ENCODE results near the gene MPRIP.
"Not testable (repeated sequence)": the region's sequence is repeated elsewhere in the genome, so short reads cannot be mapped to it uniquely, and the experiment has no call there.

Gene MPRIP

DNA sequence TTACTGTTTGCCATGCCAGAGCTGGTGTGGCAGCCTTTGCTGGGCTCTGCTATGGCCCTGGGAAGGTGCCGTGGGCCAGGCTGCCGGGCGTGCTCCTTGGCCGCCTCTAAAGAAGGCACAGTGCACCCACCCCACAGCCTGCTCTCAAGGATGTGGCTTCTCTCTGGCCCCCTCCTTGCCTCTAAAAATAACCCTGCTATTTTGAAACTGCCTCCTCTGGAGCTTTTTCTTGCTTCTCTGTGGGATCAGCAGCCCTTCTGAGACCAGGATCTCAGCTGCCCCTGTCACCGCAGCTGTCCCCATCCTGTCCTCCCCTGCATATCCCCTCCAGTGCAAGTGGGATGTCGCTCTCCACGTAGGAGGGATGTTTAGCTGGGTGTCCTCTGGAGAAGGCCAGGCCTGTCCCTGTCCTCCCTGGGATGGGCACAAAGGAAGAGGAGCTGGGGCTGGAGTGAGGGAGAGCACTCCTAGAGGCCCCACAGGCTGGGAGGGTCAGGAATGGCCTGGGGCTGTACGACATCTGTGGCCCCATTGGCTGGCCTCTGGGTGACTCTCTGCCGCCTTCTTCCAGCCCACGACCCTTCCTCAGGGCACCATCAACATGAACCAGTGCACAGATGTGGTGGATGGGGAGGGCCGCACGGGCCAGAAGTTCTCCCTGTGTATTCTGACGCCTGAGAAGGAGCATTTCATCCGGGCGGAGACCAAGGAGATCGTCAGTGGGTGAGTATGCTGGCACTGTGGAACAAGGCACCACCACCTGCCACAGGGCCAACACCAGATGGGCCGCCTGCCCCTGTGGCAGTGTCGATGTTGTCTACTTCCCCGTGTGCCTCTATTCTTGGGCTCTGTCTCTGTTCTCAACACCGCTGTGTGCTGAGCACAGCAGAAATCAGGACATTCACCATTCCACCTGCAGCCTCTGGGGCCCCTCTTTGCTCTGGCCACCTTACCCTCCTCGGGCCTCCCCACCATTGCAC is 84.2 kb downstream of the MPRIP start:
- no peak for DNase-seq (ENCODE audit: insufficient read length, low spot score)
- no peak for FAIRE-seq
- no peak for TF ChIP-seq POLR2A (IDR thresholded peaks at IDR 0.05; ENCODE audit: low read depth, low read length)

DNA sequence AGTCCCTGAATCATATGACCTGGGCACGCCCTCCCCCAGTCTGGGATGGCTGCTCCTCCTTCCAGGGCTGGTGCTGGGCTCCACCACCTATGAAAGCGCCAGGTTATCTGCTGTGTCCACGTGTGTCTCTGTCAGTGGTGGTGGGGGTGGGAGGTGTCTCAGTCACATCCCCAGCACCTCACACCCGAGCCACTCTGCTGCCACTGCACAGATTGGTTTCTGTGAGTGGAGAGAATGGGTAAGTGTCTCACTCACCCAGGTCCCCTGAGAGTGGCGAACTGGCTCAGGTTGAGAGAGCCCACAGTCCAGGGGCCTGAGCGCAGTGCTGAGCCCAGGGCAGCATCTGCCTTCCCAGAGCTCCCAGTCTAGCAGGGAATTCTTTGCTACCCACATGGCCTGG is 84.9 kb downstream of the MPRIP start:
- TF ChIP-seq POLR2A (IDR thresholded peaks at IDR 0.05; ENCODE audit: low read depth, low read length): no peak
- FAIRE-seq (no peak), DNase-seq (ENCODE audit: insufficient read length, low spot score) (no peak)

DNA sequence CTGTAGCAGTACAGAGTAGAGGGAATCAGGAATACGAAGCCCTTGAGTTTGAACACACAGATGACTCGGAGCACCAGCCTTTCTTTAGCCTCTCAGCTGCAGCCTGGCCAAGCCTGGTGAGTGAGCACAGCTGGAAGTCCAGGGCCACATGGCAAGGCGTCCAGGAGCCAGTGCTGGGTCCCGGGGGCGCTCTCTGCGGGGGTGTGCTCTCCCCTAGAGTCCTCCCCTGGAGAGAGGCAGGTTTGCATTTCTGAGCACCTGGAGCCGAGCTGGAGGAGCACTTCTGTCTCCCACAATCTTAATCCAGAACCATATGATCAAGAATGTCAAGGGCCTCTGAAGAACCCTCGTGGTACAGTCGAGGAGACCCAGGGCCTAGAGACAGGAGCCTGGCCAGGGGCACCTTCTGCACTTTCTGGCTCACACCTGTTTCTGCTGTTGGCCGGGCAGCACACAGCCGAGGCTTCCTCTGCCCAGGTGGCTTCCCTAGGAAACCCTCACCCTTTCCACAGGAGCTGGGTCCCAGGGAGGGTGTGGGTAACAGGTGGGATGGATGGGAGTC is 85.6 kb downstream of the MPRIP start:
- FAIRE-seq: no peak
- no peak for DNase-seq (ENCODE audit: insufficient read length, low spot score)
- TF ChIP-seq POLR2A (IDR thresholded peaks at IDR 0.05; ENCODE audit: low read depth, low read length): no peak

DNA sequence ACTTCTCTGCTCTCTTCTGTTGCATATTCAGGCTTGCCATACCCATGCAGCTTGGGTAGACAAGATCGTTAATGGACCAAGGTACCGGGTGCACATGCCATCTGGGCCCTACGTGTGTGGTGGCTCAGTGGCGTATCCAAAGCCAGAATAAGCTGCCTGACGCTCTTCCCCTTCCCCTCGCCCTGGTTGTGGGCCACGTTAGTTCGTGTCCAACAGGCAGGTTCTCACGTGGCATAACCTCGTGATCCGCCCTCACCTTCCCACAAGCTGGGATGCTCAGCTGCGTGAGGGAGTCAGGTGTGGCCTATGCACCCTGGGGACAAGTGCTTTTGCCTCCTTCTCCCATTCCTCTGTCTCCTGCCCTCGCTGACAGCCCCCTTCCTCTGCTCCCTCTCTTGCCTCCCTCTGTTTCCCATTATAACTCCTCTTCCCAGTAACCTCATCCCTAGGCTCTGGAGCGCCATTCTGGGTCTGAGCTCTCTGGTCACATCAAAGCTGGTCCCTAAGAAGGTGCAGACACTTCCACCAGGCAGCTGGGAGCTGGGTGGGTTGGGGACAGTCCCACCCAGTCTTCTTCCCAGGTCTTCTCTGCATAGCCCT is 86.3 kb downstream of the MPRIP start:
- no peak for DNase-seq (ENCODE audit: insufficient read length, low spot score)
- no peak for TF ChIP-seq POLR2A (IDR thresholded peaks at IDR 0.05; ENCODE audit: low read depth, low read length)
- no peak for FAIRE-seq

DNA sequence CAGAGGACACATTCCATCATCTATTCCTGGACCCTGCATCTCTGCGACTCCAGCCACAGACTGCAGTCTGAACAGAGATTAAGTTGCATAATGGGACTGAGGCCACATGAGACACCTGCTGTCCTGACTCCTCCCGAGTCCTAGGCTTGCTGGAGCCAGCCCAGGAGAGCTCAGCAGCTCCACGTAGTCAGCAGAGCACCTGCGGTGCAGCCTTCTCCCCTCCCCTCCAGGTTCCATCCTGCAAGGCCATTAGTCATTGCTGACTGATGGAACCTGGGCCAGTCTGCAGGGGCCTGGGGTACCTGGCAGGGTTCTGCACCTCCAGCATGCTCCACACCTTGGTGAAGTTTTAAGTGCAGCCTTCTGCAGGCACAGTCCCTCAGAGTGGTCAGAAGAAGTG is 87.2 kb downstream of the MPRIP start:
- TF ChIP-seq POLR2A (IDR thresholded peaks at IDR 0.05; ENCODE audit: low read depth, low read length): no peak
- FAIRE-seq (no peak), DNase-seq (ENCODE audit: insufficient read length, low spot score) (no peak)

DNA sequence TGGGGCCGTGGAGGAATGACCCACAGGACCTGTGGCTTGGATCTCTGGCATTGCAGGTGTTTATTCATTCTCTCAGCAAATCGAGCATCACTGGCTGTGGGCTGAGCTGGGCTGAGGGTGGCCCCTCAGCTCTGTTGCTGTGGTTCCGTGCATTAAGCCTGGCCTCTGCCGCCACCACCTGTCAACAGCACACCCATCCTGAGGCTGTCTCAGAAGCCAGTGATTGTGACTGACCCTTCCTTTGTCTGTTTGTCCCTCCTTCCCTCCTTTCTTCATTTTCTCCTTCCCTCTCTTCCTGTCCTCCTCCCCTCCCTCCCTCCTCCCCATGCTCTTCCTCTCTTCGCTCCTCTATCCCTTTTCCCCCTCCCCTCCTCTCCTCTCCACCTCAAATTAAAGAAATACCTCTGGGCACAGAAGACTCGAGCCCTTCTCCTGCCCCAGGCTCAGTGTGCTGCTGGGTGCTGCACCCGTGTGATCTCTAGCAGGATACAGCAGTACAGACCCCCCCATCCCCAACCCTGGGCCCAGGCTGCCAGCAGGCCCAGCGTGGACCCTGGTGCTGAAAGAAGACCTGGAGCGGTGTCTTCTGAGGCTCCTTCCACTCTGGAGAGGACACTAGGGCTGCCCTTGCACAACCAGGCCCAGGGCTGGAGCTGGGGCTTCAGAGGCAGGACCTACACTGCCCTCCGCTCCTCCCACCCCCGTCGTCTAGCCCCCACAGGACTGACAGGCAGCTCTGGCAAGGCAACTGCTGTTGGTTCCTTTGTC is 88.0 kb downstream of the MPRIP start:
- no peak for FAIRE-seq
- TF ChIP-seq POLR2A (IDR thresholded peaks at IDR 0.05; ENCODE audit: low read depth, low read length): no peak
- DNase-seq (ENCODE audit: insufficient read length, low spot score): no peak

DNA sequence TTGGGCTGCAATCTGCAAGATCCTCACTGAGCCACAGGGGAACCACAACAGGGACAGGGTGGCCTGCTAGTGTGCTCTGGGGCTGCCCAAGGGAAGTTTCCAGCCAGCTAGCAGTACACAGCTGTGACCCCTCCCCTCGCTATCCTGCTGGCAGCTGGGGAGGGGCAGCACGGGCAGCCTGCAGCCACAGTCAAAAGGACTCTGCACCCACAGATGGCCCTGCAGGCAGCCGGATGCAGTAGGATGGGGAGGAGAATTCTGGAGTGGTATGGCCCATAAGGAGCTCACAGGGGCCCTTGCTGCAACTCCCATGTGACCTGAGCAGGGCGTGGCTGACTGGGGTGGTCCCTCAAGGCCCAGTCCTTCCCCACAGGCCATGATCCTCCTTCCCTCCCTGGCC is 89.6 kb downstream of the MPRIP start:
- no peak for TF ChIP-seq POLR2A (IDR thresholded peaks at IDR 0.05; ENCODE audit: low read depth, low read length)
- DNase-seq (ENCODE audit: insufficient read length, low spot score): no peak
- no peak for FAIRE-seq

DNA sequence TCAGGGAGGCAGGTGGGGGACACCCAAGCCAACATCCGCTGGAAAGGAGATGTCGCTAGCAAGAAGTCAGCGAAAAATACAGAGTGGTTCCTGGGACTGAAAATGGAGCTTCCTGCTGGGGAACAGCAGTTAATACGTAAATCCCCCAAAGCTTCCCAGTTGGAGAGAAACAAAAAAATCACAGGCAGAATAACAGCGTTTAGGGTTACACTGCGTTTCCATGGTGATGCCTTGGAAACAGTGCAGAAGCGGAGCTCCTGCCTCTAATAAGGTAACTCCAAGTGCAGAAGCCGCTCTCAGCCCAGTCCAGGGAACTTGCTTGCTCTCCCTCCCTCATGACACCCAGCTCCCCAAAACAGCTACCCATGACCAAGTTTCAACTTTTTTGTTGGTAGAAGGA is 90.5 kb downstream of the MPRIP start:
- no peak for TF ChIP-seq POLR2A (IDR thresholded peaks at IDR 0.05; ENCODE audit: low read depth, low read length)
- no peak for FAIRE-seq
- no peak for DNase-seq (ENCODE audit: insufficient read length, low spot score)

DNA sequence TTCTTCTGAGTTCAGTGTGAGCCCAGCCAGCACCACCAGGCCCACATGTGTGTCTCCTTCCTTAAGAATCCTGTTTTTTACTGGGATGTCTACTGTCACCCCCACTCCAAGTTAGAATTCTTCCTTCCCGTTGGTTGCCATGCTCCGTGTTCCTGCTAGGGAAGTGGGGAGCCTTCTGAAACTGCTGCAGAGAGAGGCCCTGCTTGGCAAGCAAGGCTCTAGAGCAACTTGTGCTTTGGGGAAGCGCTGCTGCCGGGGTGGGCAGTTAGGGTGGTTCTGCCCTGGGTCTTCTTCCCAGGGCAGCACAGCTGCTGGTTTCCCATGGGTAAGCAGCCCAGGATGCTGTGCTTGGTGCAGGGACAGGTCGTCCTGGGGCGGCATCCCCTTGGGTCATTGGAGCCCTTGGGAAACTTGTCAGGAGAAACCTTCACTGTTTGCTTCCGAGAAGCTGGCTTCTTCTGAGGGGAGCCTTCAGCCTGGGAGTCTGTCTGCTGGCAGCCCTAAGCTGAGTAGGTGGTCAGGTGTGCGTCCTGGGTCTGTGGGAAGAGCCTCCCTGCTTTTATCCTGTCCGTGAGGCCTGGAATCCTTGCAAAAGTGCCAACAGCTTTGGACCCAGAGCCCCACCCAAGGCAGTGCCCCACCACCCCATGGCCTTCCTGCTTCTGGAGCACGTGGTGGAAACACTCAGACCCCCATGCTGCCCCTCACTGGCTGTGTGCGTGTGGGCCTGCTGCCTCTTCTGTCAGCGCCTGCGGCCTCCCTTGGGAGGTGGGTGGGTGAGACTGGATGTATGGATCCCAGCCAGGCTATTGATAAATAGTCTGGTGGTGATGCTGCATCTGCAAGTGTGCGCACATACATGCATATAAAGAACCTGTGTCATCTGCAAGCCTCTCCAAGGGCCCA is 92.0 kb downstream of the MPRIP start:
- DNase-seq (ENCODE audit: insufficient read length, low spot score) (no peak), FAIRE-seq (no peak)
- TF ChIP-seq POLR2A (IDR thresholded peaks at IDR 0.05; ENCODE audit: low read depth, low read length): no peak

DNA sequence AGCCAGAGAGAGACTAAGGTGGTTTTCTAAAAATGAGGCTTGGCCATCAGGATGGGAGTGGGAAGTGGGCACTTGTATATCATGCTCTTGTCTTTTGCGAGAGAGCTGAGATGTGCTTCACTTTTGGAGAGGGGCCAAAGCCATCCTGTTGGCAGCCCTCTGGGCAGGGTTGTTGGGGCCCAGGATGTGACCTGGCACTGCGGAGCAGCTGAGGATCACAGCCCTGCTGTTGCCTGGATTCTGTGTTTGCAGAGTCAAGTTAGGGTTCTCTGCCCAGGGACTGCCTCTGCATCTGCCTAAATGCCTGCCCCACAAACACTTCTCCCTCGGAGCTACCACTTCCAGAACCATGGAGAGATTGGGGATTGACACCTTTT is 92.7 kb downstream of the MPRIP start:
- DNase-seq (ENCODE audit: insufficient read length, low spot score): no peak
- FAIRE-seq: no peak
- TF ChIP-seq POLR2A (IDR thresholded peaks at IDR 0.05; ENCODE audit: low read depth, low read length): no peak

DNA sequence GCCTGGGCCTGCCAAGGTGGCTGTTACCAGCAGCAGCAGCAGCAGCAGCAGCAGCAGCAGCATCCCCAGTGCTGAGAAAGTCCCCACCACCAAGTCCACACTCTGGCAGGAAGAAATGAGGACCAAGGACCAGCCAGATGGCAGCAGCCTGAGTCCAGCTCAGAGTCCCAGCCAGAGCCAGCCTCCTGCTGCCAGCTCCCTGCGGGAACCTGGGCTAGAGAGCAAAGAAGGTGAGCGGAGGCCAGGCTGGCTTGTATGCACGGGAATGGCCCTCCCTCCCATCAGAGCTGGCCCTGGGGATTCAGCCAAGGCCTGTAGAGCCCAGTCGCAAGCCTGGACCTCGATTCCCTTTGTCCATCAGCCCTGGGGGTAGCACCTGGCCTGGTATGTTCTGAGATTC is 94.0 kb downstream of the MPRIP start:
- FAIRE-seq: not testable (repeated sequence)

DNA sequence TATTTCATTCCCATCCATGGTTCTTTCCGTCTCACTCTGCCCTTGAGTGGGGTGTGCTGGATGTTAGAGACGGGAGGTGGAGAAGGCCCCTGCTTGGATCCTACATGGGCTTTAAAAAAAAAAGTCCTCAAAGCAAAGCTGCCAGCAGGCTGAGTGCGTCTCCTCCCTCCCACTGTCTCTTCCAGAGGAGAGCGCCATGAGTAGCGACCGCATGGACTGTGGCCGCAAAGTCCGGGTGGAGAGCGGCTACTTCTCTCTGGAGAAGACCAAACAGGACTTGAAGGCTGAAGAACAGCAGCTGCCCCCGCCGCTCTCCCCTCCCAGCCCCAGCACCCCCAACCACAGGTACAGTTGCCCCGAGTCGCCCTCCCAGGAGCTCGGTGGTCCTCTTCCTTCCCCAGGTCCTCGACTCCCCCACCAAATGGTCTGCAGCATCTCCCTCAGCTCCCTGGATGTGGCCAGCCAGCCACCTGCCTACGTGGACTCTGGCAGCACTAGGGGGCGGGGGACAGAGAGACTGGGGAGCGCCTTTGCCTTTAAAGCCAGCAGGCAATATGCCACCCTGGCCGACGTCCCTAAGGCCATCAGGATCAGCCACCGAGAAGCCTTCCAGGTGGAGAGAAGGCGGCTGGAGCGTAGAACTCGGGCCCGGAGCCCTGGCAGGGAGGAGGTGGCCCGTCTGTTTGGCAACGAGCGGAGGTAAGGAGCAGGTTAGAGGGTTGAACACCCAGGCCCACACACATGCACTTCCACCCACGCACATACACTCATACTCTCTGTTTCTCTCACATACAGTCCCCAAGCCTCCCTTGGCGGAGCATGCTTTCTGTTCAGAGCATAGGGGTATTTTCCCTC is 95.7 kb downstream of the MPRIP start:
- TF ChIP-seq POLR2A (IDR thresholded peaks at IDR 0.05; ENCODE audit: low read depth, low read length): no peak
- DNase-seq (ENCODE audit: insufficient read length, low spot score) (no peak), FAIRE-seq (no peak)

More for the DNA sequence above, 94.0 kb downstream of the MPRIP start:
- not testable (repeated sequence) for DNase-seq (ENCODE audit: insufficient read length, low spot score)

Measured in H54 (cell line).